Stimulated activated CD4-positive, alpha-beta T cell treated with anti-CD3 and anti-CD28 coated beads, Interleukin-1b, Interleukin-23, amount 100 ng/mL, for 4 hours (primary cell): ENCODE data around the gene MT3.
A peak's percentile ranks its signal among the peaks of the same experiment; 100 is the strongest.

Experiments used
- DNase-seq, 2 donors: peaks; one replicate each; pipeline ENCODE4 v3.0.0-alpha.2; 2020; ENCODE audit warnings: low read depth in 2 of 2

MT3 gene

DNA sequence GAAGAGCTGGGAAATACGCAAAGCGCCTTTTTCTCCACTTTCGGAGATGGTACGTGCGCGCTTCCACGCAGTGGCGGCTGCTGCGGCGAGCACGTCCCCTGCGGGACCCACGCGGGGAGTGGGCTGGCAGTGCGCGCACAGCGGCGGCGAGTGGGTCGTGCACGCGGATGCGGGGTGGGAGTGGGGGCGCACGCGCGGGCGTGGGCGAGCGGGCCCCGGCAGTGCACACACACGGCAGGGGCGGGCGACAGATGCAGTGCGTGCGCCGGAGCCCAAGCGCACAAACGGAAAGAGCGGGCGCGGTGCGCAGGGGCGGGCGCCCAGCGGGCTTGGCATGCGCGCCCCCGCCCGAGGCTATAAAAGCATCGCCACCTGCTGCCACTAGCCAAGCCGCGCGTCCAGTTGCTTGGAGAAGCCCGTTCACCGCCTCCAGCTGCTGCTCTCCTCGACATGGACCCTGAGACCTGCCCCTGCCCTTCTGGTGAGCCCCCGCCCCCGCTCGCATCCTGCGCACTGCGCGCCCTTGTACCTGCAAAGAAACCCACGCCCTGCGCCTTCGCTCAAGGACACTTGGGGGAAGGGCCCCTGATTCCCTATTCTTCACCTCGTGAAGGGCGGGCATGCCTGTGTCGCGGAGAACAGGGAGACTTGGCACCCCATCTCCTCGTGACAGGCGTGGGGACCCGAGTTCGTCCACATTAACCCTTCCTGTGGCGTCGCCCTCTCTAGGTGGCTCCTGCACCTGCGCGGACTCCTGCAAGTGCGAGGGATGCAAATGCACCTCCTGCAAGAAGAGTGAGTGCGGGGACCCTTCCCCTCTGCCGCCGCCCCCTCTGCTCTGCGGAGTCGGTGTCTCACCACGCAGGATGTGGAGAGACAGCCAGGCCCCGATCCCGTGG, at the start of gene MT3:
TSS of gene MT3 (plus strand) at position 388 of the 899 bp plus-strand sequence. CDS start at position 451, 63 bp downstream.
- DNase-seq, result no peak

DNA sequence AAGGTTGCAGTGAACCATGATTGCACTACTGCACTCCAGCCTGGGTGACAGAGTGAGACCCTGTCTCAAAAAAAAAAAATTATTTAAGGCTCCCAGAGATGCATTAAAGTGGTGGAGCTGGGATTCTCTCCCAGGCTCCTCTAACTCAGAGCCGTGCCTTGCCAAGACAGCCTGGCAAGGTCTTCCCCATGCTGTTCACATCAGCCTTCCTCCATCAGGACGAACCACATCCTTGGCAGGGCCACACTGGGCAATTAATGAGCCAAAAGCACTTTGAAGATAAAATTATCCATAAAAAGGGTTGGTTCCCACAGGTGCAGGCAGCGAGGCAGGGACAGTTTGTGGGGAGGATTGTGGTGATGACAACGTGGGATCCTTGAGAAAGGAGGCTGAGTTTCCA, 49.7 kb upstream of the MT3 start:
- DNase-seq, result no peak

DNA sequence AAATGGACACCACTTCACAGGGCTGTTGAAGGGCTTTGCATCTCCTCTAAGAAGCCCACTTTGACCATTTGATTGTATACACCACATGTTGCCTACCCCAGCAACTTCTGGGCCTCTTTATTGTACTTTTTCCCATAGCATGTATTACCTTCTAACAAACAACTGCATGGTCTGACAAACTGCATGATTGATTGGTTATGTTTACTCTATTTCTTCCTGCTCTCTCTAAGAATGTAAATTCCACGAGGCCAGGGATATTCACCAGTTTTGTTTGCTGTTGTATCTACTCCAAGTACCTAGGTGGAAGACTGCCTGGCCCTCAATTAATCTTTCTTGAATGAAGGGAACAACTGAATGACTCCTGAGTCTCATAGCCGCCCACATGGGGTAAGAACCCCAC, 47.3 kb upstream of the MT3 start:
- DNase-seq, result no peak

DNA sequence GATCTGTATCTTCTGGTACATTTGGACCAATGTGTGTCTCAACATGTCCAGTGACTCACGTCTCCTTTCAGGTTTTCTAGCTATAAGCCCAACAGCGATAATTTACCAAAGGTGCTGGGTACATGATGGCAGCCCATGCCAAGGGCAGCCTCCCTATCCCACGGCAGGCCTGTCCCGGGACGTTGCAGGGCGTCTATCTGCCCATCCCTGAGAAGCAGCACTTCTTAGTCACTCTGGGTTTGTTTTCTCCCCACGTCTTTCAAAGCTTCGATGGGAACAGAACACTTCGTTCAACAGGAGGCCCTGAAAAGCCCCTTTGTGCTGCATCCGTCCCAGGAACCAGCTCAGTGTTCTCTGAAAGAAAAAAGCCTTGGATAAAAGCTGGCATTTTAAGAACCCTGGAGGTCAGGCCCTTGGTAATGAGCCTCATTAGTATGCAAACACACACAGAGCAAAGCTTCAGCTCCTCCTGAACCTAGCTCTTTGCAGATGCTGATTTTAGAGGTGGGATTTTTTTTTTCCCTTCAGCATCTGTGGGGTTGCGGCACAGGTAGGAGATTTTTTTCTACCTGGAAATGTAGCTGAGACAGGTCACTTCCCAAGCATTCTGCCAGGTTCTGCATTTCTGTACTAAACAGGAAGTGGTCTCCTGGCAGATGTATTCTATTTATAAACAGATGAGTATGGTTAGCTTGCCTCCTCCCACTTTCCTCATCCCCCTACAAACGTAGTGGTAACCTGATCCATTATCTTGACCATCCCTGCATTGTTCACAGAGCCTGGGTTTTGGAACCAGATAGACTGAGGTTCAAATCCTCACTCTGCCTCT, 42.0 kb upstream of the MT3 start:
- DNase-seq, result no peak

DNA sequence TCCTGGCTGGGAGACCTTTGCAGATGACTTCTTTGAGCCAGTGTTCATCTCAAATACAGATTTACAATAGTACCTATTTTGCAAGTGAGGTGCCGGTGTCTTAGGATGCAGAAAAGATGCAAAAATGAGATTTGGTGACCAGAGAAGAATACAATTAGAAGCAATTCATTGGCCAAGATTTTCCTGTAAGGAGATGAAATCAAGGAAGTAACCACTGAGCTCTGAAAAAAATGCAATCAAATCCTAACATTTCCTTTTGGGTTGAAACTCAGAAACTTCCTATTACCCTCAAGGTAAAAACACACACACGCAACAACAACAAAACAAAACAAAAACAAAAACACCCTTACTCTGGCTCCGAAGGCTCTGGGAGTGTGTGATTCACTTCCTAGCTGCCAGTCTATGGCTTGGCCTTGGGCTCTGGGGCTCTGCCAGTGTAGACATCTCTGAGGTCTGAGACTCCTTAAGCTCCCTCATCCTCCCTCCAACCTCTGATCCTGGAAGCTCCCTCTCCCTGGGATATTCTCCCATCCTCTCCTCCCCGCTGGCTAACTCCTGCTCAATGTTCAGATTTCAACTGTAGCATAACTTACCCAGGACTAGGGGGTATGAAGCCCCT, 41.3 kb upstream of the MT3 start:
- no peak for DNase-seq

DNA sequence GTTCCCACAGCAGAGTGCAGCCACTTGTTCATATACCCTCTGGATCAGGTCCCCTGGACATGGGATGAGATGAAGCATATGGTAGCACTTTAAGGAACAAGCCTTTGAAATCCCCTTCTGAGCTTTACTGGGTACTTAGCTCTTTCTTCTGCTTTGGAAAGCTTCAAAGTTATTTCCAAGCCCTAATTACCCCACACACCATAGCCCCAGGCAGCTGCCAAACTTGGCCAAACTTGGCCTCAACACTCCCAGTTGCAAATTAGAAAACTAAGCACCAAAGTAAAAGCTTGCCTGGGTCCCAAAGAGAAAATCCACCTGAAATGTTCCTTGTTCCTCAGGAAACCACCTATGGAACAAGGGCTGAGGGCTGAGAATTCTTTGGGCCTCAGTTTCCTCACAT, 40.2 kb upstream of the MT3 start:
- no peak for DNase-seq

DNA sequence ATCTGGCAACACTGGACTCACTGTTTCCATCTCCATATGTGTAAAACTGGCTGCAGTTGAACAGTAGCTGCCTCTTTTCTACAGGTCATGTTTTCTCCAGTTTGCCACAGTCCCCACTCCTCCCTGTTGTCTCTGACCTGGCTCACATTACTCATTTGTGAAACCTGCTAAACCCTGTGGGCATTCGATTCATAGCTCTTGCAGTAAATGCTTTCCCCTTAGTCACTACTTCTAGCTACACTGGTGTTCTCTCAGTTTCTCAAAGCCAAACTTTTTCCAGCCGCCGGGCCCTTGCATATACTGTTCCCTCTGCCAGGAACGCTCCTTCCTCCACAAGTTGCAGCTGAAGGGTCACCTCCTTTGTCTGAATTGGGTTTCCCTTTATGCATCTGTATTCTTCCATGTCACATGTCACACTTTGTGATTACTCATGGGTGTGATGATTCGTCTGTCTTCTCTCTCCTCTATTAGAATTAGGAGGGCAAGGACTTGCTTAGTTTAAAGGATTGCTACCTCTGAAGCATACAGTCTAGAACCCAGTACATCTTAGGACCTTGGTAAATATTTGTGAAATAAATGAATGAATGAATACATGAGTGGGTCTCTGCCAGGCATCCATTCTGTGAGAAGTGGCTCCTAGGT, 39.5 kb upstream of the MT3 start:
- DNase-seq, result no peak

DNA sequence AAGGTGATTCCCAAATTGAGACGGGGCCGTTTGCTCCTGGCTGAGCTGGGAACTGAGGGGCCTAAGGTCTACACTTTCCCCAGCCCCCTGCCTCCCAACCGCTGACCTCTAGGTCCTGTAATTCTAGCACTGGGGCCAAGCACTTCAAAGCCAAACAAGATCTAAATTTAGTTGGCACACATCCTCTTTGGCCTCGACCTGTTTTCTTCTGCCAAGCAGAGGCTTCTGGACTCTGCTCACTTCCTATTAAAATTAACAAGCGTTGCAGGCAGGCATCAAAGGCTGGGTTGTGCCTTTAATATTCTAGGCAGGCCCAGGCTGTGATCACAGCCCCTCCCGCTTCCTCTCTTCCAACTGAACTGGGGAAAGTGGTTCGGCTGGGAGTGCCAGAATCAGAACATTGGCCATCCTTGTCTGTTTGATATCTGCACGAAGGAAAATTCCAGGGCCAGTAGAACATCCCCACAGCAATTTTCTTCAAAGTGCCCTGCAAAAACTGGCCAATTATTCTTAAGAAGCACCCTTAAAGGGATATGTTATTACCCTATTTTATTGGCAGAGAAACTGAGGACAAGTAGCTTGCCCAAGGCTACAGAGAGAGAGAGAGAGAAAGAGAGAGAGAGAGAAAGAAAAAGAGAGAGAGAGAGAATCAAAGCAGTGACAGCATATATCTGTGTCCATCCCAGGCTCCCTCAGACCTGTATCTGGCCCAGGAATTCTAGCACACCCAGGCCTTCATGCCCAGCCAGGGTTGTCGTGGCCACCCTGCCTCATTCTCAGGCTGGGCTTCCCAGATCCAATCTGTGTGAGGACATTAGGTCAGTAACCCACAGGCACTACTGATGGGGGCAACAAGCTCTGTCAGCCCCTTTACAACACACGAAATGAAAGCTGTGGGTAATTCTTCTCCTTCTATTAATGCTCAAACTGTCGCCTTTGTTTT, 37.3 kb upstream of the MT3 start:
- no peak for DNase-seq

DNA sequence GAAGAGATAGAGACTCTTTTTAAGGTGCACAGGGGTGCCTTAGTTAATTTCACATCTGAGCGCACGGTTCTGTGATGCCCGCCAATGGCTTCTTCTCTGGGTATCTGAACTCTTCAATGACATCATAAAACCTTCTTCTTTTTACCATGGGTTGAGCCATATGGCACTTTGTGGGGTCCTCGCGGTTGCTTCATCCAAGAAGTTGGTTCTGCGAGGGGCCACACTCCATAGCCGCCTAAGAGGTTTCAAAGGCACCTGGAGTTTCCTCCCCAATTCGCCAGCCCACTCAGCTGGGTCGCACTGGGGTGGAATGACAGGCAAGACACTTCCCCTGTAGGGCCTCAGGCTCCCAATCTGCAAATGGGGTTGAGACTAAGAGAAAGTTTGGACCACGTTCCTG, 34.9 kb upstream of the MT3 start:
- DNase-seq, result no peak

DNA sequence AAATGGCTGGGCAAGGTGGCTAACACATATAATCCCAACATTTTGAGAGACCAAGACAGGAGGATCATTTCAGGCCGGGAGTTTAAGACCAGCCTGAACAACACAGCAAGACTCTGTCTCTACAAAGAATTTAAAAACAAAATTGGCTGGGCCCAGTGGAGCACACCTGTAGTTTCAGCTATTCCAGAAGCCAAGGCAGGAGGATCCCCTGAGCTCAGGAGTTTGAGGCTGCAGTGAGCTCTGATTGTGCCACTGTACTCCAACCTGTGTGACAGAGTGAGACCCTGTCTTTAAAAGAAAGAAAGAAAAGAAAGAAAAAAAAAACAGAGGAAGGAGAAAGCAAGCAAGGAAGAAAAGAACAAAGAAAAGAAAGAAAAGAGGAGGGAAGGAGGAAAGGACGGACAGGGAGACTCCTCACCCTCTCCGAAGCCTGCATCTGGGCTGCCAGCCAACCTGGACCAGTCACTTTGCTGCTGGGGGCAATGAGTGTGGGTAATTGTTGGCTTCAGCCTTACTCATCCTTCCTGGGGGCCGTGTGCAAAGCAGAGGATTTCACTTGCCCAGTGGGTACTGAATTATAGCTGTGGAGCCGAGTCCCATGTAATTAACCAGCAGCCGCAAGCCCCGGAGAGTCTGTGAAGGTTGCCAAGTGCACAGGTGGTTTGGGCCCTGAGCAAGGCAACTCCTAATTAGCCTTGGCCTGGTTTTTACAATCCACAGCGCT, 31.1 kb upstream of the MT3 start:
- DNase-seq, result no peak

DNA sequence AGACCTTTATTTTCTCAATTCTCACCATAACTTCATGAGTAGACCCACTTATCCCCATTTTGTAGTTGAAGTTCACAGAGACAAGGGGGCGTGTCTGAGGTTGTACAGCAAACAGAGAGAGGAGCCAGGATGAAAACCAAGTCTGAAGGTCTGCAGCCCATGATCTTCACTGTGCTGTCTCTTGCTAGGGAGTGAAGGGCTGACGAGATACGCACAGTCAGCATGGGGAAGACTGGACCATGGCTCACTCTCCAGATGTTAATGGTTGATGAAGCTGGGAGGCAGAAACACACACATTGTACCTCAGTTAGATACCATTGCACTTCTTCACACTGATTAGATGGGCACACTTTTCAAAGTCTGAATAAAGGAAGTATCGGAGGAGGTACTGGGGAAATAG, 30.2 kb upstream of the MT3 start:
- DNase-seq, result no peak

DNA sequence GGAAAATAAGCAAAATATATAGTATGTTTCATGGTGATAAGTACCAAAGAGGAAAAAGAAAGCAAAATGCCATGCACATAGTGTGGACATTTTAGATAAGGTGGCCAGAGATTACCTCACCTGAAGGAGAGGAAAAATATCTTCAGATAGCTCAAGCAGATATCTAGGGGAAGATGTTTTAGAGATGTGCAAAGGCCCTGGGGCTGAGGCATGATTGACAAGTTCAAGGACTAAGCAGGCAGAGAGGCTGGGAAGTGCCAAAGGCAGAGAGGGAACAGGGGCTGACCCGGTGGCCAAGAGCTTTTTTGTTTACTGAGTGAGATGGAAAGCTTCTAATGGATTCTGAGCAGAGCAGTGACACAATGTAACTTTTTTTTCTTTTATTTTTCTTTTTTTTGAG, 28.9 kb upstream of the MT3 start:
- no peak for DNase-seq

DNA sequence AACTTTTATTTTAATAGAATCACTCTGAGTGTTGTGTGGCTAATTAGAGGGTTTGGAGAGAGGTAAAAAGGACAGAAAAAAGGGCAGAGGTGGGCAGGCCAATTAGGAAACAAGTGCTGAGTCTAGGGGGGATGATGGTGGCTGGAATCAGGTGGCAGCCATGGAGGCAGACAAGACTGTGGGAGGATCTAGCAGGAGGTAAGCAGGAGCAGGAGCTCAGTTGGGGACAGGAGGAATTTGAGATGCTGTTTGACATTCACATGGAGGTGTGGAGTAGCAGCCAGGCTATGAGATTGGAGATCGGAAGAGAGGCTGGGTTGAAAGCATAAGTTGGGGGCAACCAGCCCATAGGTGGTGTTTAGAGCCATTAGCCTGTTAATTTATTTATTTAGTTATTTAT, 28.2 kb upstream of the MT3 start:
- DNase-seq, result no peak

DNA sequence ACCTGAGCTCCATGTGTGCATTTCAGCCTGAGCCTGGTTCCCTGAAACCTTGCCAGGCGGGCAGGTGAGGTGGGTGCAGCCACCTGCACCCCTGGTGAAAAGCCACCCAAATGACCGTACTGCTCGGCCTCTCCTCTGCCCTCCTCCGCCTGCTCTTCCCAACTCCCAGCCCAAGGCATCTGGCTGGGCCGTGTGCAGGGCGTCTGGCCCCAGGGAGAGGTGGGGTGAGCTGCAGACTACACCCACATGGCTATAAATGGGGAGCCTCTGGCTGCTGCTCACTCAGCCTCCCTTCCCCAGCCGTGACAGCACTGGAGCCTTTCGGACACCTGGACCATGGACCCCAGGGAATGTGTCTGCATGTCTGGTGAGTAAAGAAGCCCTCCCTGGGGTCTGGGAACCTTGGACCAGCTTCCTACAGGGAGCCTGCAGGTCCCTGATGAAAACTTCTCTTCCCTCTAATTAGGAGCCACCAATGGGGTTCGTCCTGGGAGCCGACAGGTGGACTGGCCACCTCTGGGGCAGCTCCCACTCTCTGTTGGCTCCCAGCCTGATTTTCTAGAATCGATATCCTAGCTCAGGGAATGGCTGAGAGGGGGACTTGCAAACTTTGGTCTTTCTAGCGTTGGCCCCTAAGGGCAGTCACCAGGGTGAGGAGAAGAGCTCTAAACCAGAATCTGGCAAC, 24.4 kb upstream of the MT3 start, which contains the start of gene MT4:
TSS of gene MT4 (plus strand) at position 281 of the 685 bp plus-strand sequence. CDS start at position 337, 56 bp downstream.
- no peak for DNase-seq

DNA sequence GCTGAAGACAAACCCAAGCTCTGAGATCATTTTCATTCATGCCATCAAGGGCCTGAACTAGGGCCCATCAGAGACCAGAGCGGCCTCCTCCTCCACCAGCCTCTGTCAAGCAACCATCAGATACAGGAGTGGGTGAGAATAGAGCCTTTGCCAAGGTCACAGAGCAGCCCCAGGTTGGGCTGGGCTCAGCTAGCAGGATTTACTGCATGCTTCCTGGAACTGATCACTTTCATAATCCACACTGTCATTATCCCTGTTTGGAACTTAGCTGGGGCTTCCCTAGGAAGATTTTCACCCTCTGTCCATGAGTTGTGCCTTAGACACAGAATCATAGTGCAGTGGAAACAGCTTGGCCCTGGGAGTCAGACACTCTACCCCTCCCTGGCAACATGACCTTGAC, 19.4 kb upstream of the MT3 start:
- DNase-seq, result no peak

DNA sequence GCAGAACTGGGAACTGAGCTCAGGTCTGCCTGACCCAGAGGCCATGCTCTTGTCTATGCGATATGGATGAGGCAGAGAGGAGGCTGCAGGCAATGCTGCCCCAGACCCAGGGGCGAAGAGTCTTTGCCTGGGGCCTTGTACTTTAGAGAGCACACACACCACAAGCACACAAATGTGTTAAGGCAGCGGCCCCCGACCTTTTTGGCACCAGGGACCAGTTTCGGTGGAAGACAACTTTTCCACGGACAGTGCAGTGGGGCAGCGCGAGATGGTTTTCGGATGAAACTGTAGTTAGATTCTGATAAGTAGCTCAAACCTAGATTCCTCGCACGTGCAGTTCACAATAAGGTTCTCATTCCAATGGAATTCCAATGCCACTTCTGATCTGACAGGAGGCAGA, 17.8 kb upstream of the MT3 start:
- no peak for DNase-seq

DNA sequence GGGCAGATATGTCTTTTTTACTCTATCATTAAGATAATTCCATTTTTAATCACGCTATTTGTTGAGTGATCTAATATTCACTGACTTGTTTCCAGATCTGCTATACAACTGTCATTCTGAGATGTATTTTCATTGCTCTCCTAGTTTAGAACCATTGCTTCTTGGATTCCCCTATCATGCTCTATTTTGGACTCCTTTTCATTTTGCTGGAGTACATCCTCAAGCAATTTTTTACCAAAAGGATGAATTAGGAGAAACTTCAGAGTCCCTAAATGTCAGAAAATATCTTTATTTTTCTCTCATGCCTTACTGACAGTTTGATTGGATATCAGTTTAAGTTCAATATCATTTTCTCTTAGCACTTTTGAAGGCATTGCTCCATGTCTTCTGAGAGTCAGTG, 14.7 kb upstream of the MT3 start:
- no peak for DNase-seq

DNA sequence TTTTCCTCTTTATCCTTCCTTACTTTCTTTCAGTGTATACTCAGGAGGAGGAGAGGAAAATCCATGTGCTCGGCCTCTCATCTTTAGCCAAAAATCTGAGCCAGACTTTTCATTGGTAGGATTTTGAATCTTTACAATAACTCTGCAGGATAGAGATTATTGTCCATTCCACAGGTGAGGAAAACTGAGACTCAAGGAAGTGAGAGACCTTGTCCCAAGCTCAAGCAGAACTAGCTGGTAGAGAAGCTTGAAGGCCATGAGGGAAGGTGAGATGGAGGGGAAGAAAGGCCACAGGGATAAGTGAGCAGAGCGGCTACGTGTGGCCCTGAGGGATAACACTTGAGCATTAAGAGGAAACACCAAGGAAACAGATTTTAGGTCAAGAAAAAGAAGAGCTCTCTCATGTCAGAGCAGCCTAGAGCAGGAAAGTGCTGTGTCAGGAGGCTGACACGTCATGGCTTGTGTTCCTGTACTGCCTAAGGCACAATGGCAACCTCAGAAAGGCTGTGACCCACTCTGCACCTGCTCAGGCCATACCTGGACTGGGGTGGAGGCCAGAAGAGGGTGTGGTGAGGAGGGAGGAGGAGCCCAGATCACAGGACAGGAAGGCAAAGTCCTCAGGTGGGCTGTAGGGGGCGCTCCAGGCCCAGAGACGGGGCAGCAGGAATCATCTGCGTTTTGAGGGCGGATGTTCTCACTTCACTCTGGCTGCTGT, 12.6 kb upstream of the MT3 start:
- DNase-seq, result peak; percentile 75 to 86

DNA sequence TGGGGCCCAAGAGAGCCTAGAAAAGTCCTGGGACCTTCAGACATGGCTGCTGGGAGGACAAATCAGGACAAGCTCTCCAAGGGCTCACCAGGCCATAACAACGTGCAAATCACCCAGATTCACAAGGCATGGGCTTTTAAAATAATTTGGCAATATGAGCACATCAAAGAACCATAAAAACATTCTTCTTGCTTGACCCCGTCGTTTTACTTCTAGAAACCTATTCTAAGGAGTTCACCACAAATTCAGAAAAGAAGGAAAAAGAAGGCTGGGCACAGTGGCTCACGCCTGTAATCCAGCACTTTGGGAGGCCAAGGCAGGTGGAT, 12.1 kb upstream of the MT3 start:
- DNase-seq, result no peak
